GM21360 (cell line): ENCODE results near the gene IFT57.
A peak's percentile ranks its signal among the peaks of the same experiment; 100 is the strongest.
"Not testable (repeated sequence)": the region's sequence is repeated elsewhere in the genome, so short reads cannot be mapped to it uniquely, and the experiment has no call there.

ENCODE experiments used
- ATAC-seq: cut with Tn5 transposase; IDR thresholded peaks from one replicate; pipeline ENCODE4 v1.9.1; 2021; ENCODE audit warnings: mild to moderate bottlenecking, moderate library complexity; ENCODE audit not compliant: unreplicated experiment

The IFT57 gene

GRCh38 chr3:108221911-108222852, at the start of gene IFT57:
TSS of gene IFT57 (minus strand) at chr3:108222424. CDS start at chr3:108222322, 102 bp downstream.
- peak; percentile 93 for ATAC-seq

GRCh38 chr3:108271626-108272025, 49.4 kb upstream of the IFT57 start:
- ATAC-seq: no peak

GRCh38 chr3:108268235-108268634, 46.0 kb upstream of the IFT57 start:
- ATAC-seq: not testable (repeated sequence)

- ATAC-seq: not testable (repeated sequence)
Measured at GRCh38 chr3:108264534-108265298, 42.5 kb upstream of the IFT57 start.

GRCh38 chr3:108255131-108255530, 32.9 kb upstream of the IFT57 start:
- ATAC-seq: no peak

GRCh38 chr3:108251844-108252243, 29.6 kb upstream of the IFT57 start:
- no peak for ATAC-seq

GRCh38 chr3:108251265-108251664, 29.0 kb upstream of the IFT57 start:
- no peak for ATAC-seq

GRCh38 chr3:108250626-108251025, 28.4 kb upstream of the IFT57 start:
- no peak for ATAC-seq

- no peak for ATAC-seq
Measured at GRCh38 chr3:108243243-108243642, 21.0 kb upstream of the IFT57 start.

GRCh38 chr3:108242776-108243175, 20.6 kb upstream of the IFT57 start:
- ATAC-seq: no peak

GRCh38 chr3:108241721-108242120, 19.5 kb upstream of the IFT57 start:
- no peak for ATAC-seq

GRCh38 chr3:108241146-108241545, 18.9 kb upstream of the IFT57 start:
- no peak for ATAC-seq

GRCh38 chr3:108239082-108239481, 16.9 kb upstream of the IFT57 start:
- no peak for ATAC-seq

- ATAC-seq: no peak
Measured at GRCh38 chr3:108235290-108235689, 13.1 kb upstream of the IFT57 start.

- no peak for ATAC-seq
Measured at GRCh38 chr3:108234387-108234957, 12.2 kb upstream of the IFT57 start.

GRCh38 chr3:108228286-108228685, 6.1 kb upstream of the IFT57 start:
- no peak for ATAC-seq

- no peak for ATAC-seq
Measured at GRCh38 chr3:108227131-108227530, 4.9 kb upstream of the IFT57 start.

GRCh38 chr3:108225221-108225620, 3.0 kb upstream of the IFT57 start:
- ATAC-seq: no peak

GRCh38 chr3:108223928-108224327, 1.7 kb upstream of the IFT57 start:
- no peak for ATAC-seq

GRCh38 chr3:108222853-108223565, 785 bp upstream of the IFT57 start:
- ATAC-seq: no peak

GRCh38 chr3:108221393-108221792, 831 bp downstream of the IFT57 start:
- no peak for ATAC-seq
